Measurements from ENCODE around the gene TERC.

GRCh38 chr3:169790687-169791429 is 26.0 kb upstream of the TERC start:
- TF ChIP-seq POLR2AphosphoS5 (IDR thresholded peaks at IDR 0.05; ENCODE audit: borderline replicate concordance, low read depth, low read length) (no peak), EZH2 (IDR thresholded peaks at IDR 0.05) (no peak)
